ENCODE measurements around the gene DYRK2.

DNA sequence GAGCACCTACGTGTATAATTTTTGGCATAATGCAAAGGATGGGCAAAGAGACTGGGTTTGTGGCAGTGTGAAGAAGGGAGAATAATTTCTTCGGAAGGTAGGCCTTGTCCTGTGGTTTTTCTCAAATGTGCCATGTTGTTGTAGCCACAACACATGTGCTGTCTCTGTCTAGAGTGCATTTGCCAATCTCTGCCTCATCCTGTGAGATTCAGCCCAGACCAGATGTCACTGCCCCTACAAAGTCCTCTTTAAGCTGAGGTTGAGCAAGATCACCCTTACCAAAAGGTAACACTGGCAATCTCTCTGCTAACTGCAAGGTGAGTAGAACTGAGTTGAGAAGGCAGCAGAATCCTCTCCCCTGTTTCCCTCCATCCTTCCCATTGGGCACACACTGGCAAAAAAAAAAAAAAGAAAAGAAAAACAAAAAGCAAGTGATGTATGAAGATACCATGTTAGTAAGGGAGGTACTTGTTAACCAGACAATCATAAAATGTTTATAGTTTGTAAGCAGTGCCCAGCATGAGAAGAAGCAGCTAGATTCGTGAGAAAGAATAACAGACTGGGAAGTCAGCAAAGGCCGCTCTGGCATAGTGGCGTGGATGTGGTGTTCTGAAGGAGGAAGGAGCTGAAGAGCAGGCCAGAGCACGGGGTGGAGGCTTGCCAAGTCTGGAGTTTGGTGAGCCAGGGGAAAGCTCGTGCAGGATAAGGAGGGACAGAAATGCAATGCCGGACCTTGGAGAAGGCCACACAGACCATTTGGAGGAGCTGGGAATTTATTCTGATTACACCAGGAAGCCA is 18.9 kb downstream of the DYRK2 start:
- TF ChIP-seq CTCF (IDR thresholded peaks at IDR 0.05; ENCODE audit: insufficient read depth, low read depth, low read length) (no peak), EZH2 (IDR thresholded peaks at IDR 0.05; ENCODE audit: insufficient read depth, low read length) (no peak)
